GM12891 (cell line): Measurements from ENCODE around the gene ADGRB2.

Experiments
- PAX5 ChIP-seq: IDR thresholded peaks from 2 replicates; pipeline ENCODE4 v1.6.1; 2011; ENCODE audit warnings: low read length, moderate library complexity, mild to moderate bottlenecking; ENCODE audit not compliant: insufficient read depth, severe bottlenecking
- POLR2A ChIP-seq: IDR thresholded peaks from 2 replicates; pipeline ENCODE4 v1.6.1; 2011; ENCODE audit warnings: low read depth, low read length, control low read depth
- POLR2AphosphoS5 ChIP-seq: IDR thresholded peaks from 2 replicates; pipeline ENCODE4 v1.6.1; 2011; ENCODE audit warnings: low read depth, low read length, control low read depth
- POU2F2 ChIP-seq: IDR thresholded peaks from 2 replicates; pipeline ENCODE4 v1.6.1; 2011; ENCODE audit warnings: low read depth, mild to moderate bottlenecking, control low read depth, low read length, moderate library complexity
- SPI1 ChIP-seq: IDR thresholded peaks from 2 replicates; pipeline ENCODE4 v1.6.1; 2011; ENCODE audit warnings: low read depth, low read length, control low read depth
- TAF1 ChIP-seq: IDR thresholded peaks from 2 replicates; pipeline ENCODE4 v1.6.1; 2011; ENCODE audit warnings: low read depth, low read length, control low read depth

DNA sequence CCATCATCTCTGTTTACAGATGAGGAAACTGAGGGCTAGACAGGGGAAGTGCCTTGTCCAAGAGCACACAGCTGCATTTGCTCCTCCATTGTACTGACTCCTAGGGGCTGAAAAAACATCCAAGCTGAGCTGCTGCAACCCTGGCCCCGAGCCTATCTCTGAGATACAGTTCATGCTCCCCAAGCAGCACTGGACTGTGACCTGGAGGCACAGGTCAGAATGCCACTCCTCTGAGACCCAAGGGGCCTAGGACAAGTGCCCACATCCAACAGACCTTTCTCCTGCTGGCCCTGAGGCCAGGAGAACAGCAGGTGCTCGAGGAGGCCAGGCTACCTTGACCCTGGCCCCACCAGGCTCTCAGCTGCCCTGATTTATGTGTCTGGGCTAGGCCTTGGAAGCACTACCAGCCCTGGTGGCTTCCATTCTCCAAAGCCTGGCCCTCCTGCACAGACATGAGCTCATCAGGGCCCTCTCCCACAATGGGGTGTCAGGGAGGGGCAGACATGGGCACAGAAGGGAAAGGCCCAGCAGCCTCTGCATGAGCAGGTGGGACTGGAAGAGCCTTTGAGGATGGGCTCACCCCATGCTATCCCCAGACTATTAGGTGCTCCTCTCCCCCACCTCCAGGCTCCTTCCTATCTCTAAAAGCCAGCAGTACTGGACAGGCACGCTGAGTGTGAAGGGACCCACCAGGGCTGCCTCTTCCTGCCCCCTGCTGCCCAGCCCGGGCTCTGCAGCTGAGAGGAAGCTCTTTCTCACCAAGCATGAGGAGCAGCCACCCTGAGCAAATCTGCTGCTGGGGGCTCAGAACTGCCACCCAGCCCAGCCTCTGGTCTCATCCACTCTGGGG, 18.8 kb downstream of the ADGRB2 start:
- TF ChIP-seq POLR2A (no peak), POLR2AphosphoS5 (no peak), TAF1 (no peak), POU2F2 (no peak), PAX5 (no peak), SPI1 (0 out of 2 replicates have a peak, but pooled peaks have one; percentile 24)
